Ureter (tissue), 1 donor: Measurements from ENCODE around the gene OPN1MW2. TPM values are rescaled to one million over a fixed set of nuclear protein-coding genes. Genes with fewer than 3 reads are reported as not detected.
"Not testable (repeated sequence)": the region's sequence is repeated elsewhere in the genome, so short reads cannot be mapped to it uniquely, and the experiment has no call there.

ENCODE experiments used
- DNase-seq: peaks from one replicate; pipeline ENCODE4 v3.0.0-alpha.2; 2020; ENCODE audit warnings: low spot score
- total RNA-seq: library from RNA; stranded (reverse); gene quantifications from one replicate; pipeline ENCODE4 v1.2.4, GENCODE V29; 2023
- donor health status: DM: yes; HTN: yes; CAD: no.

OPN1MW2 gene
- not detected for total RNA-seq

GRCh38 chrX:154219456-154219855 lies at the start of gene OPN1MW2:
OPN1MW2 (plus strand) TSS chrX:154219756; CDS start chrX:154219816, 60 bp downstream.
- DNase-seq, result not testable (repeated sequence)

DNA sequence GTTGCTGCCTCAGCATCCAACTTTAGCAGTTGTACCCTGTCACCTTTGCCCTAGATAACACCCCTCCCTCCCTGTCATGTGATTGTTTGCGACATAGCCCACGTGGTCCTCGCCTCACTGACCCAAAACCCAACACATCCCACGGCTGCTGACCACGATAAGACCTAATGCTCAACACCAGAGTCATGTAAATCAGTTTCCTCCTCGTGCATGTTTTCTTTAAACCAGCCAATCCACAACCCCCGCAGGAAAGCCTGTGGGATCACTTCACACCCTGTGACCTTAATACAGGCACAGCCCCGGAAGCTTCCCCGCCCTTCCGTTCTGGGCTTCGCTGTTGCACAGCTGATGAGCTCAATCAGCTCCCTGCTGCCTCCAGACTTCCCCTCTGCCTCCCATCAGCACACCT lies 47.0 kb upstream of the OPN1MW2 start:
- not testable (repeated sequence) for DNase-seq

DNA sequence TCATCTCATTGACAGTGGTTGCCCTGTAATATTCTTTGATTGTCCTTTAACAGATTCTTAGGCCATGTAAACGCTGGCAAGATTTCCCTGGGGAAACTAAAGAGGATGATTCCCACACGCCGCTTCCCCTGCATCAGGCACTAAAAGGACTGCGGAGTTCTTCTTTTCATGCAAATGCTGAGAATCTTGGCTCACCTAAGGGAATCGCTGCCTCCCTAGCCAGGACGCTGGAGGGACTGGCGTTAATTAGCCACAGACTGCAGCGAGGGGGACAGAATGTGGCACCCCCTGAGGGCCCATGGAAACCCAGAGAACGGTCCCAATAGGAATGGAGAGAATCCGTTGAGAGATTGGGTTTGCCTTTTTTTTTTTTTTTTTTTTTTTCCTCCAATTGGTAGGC lies 45.2 kb upstream of the OPN1MW2 start:
- DNase-seq, result not testable (repeated sequence)

DNA sequence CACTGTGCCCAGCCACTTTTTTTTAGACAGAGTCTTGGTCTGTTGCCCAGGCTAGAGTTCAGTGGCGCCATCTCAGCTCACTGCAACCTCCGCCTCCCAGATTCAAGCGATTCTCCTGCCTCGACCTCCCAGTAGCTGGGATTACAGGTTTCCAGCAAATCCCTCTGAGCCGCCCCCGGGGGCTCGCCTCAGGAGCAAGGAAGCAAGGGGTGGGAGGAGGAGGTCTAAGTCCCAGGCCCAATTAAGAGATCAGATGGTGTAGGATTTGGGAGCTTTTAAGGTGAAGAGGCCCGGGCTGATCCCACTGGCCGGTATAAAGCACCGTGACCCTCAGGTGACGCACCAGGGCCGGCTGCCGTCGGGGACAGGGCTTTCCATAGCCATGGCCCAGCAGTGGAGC lies 37.3 kb upstream of the OPN1MW2 start, which contains the start of gene OPN1MW:
Gene OPN1MW, plus strand, starts transcription at position 301 of the 400 bp plus-strand sequence. Its CDS starts 82 bp downstream, at position 383.
- not testable (repeated sequence) for DNase-seq

DNA sequence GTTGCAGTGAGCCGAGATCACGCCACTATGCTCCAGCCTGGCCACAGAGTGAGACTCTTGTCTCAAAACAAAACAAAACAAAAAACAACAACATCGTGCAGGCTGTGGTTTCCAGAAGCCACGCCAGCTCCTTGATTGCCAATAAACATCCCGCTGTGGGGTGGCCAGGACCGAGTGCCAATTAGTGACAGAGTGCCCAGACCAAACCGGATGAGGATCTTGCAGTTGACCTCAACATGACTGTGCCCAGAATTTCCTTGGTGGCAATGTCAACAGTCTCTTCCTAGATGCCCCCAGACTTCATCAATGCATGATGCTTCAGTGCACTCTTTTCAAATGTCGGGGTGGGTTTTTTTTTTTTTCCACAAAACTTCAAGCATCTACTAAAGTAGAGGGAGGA lies 35.8 kb upstream of the OPN1MW2 start:
- not testable (repeated sequence) for DNase-seq

- DNase-seq, result not testable (repeated sequence)
These were observed 26.7 kb upstream of the OPN1MW2 start for GRCh38 chrX:154192846-154193245.

- not testable (repeated sequence) for DNase-seq
These were observed 25.2 kb upstream of the OPN1MW2 start for GRCh38 chrX:154194316-154194715.

DNA sequence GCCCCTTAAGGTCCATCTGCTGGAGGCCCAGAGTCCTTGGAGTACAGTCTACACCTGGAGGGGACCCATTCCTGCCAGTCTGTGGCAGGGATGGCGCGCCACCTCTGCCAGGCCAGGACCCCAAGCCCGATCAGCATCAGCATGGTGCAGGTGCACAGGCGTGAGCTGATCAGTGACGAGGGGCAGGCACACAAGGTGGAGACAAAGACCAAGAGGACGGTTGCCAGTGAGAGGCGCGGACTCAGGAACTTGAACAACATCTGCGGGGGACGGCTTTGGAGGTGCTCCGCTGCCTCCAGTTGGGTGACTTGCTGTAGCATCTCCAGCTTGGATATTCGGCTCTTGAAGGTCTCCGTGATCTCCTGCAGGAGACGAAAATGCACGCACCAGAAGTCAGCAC lies 23.1 kb upstream of the OPN1MW2 start:
- DNase-seq, result not testable (repeated sequence)

- not testable (repeated sequence) for DNase-seq
These were observed 9.7 kb upstream of the OPN1MW2 start for GRCh38 chrX:154209670-154210418.

- DNase-seq, result not testable (repeated sequence)
These were observed 8.5 kb upstream of the OPN1MW2 start for GRCh38 chrX:154211057-154211456.

DNA sequence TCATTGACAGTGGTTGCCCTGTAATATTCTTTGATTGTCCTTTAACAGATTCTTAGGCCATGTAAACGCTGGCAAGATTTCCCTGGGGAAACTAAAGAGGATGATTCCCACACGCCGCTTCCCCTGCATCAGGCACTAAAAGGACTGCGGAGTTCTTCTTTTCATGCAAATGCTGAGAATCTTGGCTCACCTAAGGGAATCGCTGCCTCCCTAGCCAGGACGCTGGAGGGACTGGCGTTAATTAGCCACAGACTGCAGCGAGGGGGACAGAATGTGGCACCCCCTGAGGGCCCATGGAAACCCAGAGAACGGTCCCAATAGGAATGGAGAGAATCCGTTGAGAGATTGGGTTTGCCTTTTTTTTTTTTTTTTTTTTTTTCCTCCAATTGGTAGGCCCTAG lies 8.1 kb upstream of the OPN1MW2 start:
- DNase-seq, result not testable (repeated sequence)

DNA sequence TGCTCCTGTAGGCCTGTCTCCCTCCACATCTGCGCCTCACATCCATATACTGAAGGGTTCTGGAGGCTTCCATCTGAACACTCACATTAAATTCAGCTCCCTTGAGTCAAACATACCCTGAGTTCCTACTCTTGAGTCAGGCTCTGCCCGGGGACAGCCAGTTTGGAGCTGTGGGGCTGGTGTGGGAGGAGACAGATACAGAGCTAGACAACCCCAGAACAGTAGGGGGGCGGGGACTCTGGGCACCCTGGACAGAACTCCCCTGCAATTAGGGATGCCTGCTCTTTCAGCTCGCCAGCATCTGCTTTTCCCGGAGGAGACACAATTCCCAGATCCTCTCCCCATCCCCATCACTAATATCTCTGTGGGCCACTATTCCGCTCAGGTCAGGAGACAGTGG lies 5.7 kb downstream of the OPN1MW2 start:
- DNase-seq, result not testable (repeated sequence)

GRCh38 chrX:154226706-154227105 lies 7.2 kb downstream of the OPN1MW2 start:
- not testable (repeated sequence) for DNase-seq

DNA sequence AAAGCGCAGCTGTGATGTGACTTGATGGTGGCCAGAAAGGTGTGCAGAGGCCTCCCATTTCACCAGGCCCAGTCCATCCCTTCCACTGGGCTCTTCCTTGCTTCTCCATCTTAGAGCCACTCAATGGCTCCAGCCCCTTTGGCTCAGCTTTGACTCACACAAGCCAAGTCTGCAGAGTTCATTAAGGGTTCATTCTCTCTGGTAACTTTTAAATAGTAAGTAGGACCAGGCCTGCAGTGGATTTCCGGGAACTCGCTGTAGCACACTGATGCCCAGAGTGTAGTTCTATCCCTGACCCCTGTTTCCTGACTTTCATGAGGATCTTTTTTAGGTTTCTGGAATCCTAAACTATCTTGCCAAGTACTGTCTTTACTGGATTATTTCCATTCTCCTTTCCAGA lies 11.9 kb downstream of the OPN1MW2 start:
- DNase-seq, result not testable (repeated sequence)

DNA sequence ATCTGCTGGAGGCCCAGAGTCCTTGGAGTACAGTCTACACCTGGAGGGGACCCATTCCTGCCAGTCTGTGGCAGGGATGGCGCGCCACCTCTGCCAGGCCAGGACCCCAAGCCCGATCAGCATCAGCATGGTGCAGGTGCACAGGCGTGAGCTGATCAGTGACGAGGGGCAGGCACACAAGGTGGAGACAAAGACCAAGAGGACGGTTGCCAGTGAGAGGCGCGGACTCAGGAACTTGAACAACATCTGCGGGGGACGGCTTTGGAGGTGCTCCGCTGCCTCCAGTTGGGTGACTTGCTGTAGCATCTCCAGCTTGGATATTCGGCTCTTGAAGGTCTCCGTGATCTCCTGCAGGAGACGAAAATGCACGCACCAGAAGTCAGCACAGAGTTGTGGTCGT lies 14.1 kb downstream of the OPN1MW2 start:
- not testable (repeated sequence) for DNase-seq

DNA sequence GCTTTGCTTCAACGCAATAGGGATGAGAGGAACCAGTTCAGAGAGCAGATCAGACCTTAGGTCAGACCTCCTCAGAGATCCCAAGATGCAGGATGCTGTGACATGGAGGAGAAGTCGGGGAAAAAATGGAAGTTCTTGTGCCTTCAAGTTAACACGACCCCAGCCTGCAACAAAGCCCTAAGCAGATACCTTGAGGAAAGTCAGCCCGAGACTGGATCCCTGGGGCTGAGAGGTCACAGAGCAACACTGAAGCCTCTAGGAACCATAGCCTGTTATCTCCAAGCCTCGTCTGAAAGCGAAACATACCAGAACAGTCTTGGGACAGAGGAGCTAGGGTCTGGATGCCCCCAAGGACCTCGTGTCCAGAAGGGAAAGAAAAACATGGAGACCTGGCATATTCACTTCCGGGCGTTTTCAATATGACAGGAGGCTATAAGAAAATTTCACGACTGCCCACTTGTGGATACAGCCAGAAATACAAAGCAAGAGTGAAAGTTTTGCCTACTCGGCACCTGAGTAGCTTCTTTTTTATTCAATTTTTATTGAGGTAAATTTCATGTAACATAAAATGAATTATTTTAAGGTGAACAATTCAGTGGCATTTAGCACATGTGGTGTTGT lies 19.5 kb downstream of the OPN1MW2 start:
- not testable (repeated sequence) for DNase-seq

DNA sequence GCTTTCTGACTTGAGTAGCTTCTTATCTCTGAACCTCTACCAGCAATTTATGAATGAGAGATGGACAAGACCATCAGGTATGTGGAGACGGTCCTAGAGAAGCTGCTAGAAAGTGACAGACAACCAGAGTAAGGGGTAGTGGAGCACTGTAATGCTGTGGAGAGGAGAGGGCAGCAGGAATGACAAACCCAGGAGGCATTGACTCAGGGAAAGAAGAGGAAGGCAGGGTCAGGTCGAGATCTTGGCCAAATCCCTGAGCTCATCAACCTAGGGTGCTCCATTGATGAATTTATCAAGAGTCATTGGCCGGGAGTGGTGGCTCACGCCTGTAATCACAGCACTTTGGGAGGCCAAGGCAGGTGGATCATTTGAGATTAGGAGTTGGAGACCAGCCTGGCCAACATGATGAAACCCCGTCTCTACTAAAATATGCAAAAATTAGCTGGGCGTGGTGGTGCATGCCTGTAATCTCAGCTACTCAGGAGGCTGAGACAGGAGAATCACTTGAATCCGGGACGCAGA lies 20.5 kb downstream of the OPN1MW2 start:
- not testable (repeated sequence) for DNase-seq

DNA sequence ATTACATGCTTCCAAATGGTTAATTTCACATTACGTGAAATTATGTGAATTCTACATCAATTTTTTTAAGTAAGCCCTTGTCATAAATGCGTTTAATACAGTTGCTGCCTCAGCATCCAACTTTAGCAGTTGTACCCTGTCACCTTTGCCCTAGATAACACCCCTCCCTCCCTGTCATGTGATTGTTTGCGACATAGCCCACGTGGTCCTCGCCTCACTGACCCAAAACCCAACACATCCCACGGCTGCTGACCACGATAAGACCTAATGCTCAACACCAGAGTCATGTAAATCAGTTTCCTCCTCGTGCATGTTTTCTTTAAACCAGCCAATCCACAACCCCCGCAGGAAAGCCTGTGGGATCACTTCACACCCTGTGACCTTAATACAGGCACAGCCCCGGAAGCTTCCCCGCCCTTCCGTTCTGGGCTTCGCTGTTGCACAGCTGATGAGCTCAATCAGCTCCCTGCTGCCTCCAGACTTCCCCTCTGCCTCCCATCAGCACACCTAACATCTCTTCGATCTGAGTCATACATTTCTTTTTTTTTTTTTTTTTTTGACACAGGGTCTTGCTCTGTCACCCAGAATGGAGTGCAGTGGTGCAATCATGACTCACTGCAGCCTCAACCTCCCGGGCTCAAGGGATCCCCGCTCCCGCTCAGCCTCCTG lies 28.0 kb downstream of the OPN1MW2 start:
- DNase-seq, result not testable (repeated sequence)

DNA sequence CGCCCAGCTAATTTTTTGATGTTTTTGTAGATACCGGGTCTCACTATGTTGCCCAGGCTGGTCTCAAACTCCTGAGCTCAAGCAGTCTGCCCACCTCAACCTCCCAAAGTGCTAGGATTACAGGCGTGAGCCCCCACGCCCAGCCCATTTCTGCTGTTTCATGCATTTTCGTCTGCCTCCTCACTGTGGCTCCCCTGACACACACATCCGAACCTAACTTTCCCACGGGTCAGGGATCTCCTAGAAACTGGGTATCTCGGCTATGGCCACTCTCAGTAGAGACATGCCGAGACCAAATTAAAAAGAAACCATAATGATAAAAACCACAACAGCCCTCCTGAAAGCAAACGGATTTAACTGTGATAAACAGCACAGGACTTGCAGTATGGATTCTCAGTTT lies 28.5 kb downstream of the OPN1MW2 start:
- DNase-seq, result not testable (repeated sequence)

DNA sequence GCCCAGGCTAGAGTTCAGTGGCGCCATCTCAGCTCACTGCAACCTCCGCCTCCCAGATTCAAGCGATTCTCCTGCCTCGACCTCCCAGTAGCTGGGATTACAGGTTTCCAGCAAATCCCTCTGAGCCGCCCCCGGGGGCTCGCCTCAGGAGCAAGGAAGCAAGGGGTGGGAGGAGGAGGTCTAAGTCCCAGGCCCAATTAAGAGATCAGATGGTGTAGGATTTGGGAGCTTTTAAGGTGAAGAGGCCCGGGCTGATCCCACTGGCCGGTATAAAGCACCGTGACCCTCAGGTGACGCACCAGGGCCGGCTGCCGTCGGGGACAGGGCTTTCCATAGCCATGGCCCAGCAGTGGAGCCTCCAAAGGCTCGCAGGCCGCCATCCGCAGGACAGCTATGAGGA lies 37.7 kb downstream of the OPN1MW2 start, which contains the start of gene OPN1MW3:
Gene OPN1MW3, plus strand, starts transcription at position 301 of the 400 bp plus-strand sequence. Its CDS starts 38 bp downstream, at position 339.
- not testable (repeated sequence) for DNase-seq

DNA sequence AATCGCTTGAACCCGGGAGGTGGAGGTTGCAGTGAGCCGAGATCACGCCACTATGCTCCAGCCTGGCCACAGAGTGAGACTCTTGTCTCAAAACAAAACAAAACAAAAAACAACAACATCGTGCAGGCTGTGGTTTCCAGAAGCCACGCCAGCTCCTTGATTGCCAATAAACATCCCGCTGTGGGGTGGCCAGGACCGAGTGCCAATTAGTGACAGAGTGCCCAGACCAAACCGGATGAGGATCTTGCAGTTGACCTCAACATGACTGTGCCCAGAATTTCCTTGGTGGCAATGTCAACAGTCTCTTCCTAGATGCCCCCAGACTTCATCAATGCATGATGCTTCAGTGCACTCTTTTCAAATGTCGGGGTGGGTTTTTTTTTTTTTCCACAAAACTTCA lies 39.2 kb downstream of the OPN1MW2 start:
- DNase-seq, result not testable (repeated sequence)

- not testable (repeated sequence) for DNase-seq
These were observed 43.5 kb downstream of the OPN1MW2 start for GRCh38 chrX:154263072-154263471.
